SW 1271 (cell line): ENCODE data around the gene SORCS2.

Experiments
- DNase-seq, 2 experiments: peaks; one replicate each; lab custom pipeline; 2025; lab: John Stamatoyannopoulos, UW

Gene SORCS2

DNA sequence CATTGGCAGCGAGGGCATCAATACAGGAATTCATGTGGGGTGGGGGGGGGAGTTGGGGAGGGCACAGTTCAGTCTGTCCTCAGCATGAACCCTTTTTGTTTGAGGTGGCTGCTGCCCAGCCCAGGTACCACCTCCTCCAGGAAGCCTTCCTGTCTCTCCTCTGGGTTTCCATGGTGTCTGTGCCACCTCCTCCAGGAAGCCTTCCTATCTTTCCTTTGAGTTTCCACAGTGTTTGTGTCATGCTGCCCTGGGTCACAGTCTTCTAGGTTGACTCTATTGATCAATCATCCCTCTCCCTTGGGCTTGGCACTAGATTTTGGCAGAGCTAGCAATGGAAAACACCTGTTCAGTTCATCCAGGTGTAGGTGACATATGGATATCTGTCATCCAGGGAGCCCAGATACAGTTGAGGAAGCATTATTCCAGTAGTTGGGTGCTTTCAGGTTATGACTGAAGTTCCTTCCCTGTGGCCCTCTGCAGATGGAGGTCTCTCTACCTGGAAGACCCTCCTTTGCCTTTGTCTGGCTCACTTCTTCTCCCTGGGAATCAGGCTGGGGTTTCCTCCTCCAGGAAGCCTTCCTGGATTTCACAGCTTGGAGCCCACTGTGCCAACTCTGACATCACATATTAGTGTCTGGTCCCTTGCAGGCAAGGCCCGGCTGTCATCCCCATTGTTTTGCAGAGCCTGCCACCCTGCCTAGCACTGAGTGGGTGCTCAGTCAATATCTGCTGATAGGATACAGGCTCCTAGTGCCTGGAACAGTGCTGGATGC is 96.6 kb downstream of the SORCS2 start:
- DNase-seq = no peak

DNA sequence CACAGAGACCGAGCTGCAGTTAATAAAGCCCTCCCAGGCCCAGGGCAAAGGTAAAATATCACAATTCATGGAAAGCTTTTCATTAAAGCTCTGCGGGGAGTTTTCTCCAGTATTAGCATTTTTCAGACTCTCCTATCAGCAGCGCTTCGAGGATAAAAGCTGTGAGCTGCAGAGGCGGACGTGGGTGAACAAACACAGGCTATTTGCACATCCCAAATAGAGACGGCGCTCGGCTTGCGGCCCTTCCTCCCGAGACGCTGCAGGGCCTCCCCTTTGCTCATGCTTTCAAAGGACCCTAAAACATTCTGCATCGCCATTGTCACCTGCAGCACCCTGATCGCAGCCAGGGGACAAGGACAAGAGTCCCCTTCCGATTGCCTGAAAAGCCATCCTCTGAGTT is 97.3 kb downstream of the SORCS2 start:
- no peak for DNase-seq

GRCh38 chr4:7291372-7292114 is 99.2 kb downstream of the SORCS2 start:
- DNase-seq = no peak

DNA sequence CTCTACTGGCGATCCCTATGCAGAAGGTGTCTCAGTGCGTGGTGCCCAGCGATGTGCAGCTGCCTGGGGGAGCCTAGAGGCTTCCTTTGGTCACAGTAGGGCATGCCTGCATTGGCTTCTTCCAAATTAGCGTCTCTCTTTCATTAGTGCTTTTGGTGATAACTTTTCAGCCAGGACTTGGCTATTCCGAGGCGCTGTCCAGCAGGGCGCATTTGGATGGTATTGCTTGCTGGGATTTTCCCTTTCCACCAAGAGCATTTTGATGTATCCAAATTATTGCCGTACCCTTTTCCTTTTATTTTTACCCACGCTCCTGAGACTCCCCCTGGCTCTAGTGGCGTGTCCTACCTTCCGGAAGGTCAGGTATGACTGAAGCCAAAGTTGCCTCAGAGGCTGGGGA is 101.4 kb downstream of the SORCS2 start:
- DNase-seq = no peak

DNA sequence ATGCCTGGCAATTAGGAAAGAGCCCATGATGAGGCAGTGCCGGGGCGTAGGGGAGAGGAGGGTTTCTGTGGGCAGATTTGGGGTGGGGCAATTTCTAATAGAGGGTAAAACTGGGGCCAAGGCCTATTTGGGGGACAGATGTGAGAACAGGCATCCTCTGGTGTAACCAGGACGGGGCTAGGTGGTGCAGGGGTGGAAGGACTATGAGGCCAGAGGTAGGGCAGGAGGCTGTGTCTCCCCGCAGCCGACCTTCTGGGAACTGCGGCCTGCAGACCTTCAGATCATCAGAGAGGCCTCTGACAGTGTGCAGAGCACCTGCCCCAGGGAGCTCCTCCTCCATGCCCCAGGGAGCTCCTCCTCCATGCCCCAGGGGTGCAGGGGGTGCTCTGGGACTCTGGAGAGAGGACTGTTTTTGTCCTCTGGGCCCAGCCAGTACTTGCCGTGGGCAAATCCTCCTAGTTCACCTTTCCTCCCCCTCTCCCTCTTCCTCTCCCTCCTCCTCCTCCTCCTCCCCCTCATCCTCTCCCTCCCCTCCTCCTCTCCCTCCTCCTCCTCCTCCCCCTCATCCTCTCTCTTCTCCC is 101.9 kb downstream of the SORCS2 start:
- DNase-seq = no peak

DNA sequence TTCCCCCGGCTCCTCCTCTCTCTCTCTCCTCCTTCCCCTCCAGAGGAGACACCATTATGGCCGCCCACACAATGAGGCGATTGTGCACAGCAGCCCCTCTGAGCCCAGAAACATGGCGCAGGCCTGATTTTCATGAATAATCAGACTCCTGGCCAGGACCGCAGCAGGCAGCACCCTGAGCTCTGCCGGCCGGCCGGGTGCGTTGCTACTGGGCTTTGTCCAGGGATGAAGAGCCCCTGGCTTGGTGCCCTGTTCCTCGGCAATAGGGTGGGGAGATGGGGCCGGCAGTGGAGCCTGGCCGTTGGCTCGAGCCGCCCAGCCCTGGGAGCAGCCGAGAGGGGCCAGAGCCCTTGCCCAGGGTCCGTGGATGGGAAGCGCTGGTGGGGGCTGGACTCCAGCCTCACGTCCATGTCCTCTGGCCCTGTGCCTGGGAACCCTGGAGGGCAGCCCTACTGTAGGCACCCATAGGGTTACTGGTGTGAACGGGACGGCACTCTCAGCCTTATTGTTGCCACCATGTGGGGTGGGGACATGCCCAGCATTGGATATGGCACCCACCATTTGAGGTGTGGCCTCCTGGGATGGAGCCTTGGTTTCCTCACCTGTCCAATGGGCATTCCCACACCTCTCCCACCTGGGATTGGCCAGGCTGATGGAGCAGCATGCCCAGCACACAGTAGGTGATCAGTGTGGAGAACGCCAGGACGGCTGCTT is 103.0 kb downstream of the SORCS2 start:
- DNase-seq = no peak

DNA sequence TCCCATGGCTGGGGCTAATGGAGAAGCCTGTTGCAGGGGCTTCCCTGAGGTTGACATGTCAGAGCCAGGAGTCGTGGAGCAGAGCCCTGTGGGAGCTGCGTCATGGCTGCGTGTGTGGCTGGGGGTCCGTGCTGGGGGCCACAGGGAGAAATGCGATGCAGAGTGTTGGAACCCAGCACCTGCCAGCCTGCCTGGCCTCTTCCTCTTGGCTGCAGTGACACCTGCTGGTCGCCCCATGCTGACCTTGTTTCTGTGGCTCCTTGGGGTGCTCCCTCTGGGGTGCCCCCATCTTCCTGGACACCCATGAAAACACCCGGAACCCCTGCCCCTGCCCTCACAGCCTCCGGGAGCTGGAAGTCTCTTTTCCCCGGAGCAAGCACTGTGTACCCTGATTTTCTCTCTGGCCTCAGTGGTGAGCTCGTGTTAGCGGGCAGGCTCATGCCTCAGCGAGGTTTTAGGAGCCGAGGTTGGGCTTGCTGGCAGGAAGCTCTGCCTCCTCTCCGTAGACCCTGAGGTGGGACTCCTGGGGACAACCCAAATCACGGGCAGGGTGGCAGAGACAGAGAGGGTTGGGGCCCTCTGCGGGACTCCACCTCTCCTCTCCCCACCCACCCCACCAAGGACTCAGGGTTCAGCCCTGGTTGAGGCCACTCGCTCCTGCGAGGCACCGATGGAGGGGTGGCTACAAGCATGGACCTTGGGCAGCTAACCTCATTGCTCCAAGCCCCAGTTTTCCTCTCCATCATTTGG is 103.7 kb downstream of the SORCS2 start:
- no peak for DNase-seq

GRCh38 chr4:7296661-7297335 is 104.5 kb downstream of the SORCS2 start:
- DNase-seq = no peak

GRCh38 chr4:7297374-7297773 is 105.0 kb downstream of the SORCS2 start:
- DNase-seq = no peak

GRCh38 chr4:7297881-7298280 is 105.5 kb downstream of the SORCS2 start:
- no peak for DNase-seq

DNA sequence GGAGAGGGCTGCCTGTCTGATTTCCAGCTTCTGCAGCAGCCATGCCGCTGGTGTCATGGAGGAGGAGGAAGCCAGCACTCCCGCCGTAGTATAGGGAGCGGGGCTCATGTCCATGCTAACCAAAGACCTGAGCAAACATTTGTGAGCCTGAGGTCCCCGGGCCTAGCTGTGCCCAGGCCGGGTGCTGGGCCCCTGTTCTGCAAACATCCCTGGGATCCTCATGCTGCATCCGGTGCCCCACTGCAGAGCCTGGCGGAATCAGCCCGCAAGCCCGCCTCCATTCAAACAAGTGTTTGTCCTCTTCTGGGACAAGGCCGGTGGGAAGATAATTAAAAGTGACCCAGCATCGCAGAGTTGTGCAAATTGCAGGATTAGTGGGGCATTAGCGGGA is 106.3 kb downstream of the SORCS2 start:
- DNase-seq = no peak

DNA sequence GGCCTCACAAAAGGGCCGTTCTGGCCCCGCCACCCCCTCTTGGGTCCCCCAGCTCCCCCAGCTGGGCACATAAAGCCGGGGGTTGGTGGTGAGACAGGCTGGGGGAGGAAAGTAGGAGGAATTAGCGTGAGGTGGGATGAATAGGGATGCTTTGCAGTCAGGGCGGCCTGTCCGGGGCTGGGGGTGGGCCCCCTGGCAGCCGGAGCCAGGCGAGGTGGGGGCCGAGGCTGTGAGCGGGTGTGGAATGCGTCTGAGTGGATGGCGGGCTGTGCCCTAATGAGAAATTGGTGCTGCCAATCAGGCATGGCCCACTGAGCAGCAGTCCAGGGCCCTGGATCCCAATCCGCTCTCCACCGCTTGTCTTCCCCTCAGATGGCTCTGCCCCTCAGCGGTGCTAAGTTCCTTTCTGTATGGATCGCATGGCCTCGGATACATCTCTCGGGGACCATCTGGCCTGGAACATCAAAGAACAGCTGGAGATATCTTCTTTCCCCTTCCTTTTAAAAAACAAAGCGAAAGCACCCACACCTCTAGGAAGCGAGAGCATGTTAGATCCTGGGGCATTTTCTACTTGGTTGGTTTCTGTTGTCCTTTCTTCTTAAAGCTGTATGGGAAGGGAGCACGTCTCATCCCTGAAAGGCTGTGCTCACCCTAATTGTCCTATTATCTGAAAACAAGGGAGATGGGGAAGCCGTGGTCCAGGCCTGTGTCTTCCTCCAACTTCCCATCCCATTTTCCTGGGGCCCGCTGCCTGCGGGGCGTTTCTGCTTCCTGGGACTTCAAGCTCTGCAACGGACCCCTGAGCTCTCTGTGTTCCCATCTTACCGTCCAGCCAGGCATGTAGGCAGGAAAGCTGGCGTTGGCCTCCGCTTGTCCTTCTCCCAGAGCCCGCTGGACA is 106.9 kb downstream of the SORCS2 start:
- no peak for DNase-seq

DNA sequence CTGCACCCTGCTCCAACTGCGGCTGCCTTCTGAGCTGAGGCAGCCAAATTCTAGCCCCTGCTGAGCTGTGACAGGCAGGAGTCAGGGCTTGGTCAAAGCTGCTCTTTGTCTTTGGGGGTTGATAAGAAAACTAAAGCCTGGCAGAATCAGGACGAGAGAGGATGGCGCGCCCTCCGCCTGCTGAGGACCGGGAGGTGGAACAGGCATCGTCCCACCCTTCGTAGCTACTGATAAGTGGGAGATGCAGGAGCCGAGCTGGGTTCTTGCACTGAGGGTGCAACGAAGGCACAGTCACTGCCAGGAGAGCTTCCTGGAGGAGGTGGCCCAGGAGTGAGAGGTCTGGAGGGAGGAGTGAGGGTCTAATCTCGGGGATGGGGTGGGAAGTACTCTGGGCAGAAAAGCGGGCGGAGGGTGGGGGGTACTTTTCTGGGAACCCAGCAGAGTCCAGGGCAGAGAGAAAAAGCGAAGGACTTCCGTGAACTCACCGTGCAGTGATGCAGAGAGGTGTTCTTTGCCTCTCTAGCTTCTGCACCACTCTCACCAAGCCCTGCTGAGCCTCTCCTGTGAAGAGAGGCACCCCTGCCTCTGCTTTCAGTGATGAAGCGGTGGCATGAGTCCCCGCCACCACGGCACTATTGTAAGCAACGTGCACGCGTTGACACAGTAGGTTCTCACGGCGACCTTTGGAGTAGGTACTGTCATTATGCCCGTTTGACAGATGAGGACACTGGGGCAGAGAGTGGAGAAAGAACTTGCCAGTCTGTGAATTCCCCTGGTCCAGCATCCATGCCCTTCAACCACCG is 107.8 kb downstream of the SORCS2 start:
- no peak for DNase-seq

DNA sequence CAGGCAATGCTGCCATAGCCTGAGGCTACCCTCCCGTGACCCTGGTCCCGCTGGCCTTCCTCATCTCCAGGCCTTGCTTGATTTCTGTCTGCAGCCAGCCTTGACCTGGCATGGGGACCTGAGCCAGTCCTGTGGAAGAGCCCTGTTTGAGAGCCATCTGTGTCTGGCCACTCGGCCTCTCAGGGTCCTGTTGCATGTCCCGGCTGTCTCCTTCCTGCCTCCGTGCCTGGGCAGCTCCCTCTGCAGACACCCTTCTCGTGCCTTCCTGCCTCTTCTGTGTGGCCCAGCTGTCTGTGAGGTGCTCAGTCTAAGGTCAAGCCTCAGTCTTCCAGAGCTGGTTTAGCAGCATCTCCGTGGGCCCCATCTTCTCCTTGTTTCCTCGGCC is 108.4 kb downstream of the SORCS2 start:
- DNase-seq = no peak

DNA sequence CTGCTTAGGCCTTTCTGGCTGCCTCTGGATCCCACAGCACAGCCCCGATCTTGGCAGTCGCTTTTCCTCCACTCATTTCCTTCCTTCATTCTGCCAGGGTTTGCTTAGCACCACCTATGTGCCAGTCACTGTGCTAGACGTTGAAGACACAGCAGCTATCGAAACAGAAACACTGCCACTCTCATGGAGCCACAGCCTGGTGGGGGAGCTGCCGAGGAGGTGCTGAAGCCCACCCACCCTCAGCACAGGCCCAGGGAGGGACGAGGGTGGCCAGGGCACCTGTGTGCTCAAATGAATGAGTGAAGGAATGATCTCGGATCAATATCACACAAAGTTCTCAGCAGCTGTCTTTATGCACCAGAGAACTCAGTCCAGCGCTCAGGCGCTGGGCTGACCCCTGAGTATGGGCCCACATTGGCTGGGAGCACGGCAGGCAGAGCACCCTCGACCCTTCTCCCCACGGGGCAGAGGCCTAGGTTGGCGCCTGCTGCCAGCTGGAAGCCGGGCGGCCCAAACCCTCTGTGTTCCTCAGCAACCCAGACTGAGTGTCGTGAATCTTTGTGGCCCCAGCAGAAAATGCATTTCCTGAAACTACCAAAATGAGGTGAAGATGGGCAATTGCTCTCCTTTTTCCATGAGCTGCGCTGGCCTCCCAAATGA is 108.9 kb downstream of the SORCS2 start:
- DNase-seq = no peak

- no peak for DNase-seq
Measured at GRCh38 chr4:7301846-7302630, 109.7 kb downstream of the SORCS2 start.

DNA sequence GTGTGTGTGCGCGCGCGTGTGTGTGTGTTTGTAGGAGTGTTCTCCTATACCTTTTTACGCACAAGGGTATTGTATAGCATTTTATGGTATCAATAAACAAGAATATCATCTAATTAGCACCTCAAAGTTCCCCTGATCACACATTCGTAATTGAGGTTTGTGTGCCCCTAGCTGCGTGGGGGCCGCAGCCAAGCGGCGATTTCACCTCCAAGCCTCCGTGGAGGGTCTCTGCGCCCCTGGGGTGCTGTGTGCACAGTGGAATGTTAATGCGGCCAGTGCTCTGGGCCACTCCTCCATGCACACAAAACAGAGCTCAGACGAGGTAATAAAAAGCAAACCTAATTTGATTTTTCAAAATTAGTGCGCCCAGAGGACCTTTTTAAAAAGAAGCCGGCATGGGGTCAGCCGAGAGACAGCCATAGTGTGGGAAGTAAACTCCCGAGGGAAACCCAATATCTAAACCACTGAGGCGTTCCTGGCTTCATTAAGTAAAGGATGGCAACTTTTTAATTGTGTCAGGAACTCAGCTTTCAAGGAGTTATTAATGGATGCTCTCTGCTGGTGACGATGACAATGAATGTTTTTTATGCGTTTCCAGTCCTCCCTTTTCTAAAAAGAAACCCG is 110.6 kb downstream of the SORCS2 start:
- no peak for DNase-seq

DNA sequence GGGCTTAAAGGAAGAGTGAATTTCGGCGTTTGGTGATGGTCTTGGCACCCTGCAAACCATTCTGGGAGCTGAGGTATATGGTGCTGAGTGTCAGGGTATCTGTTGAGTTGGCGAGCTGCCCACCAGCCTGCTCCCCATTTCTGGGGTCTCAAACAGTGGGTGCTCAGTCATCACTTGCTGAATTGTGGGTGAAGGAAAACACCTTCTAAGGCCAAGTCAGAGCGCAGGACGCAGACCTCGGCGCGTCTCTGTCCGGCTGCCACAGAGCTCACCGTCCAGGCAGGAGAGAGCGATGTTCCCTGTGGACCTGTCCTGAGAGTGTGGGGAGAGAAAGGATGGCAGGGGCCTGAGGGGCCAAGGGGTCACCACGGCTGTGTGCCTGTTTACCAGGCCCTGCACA is 111.2 kb downstream of the SORCS2 start:
- DNase-seq = no peak
